GM21723 (cell line): ENCODE results near the gene IGSF3.

ENCODE experiments used
- ATAC-seq: cut with Tn5 transposase; IDR thresholded peaks from one replicate; pipeline ENCODE4 v1.9.1; 2021; ENCODE audit warnings: mild to moderate bottlenecking, moderate library complexity; ENCODE audit not compliant: unreplicated experiment

IGSF3 gene

DNA sequence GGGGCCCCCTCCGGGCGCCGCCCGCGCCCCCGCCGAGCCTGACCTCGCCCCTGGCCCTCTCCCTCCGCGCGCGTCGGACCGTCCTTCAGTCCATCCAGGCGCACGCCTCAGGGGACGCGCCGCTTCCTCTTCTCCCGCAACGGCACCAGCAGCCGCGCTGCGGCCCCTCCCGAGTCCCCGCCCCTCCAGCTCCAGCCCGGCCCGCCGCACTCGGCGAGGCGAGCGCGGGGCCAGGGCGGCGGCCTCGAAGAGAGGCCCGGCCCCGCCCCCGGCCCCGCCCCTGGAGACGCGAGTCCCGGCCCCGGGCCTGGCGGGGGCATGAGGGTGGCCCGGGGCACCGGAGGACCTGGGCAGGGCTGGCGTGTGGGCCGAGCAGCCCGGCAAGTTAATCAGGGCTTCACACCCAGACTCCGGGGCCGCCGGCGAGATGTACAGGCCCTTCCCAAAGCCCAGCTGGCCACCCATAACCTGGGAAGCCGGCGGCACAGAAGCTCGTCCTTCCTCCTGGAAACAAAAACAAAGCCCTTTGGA is at the start of gene IGSF3:
Gene IGSF3, minus strand, starts transcription at position 159 of the 531 bp plus-strand sequence. CDS start 1,407 bp downstream, outside the sequence.
- ATAC-seq: peak; percentile 49

- no peak for ATAC-seq
Measured at GRCh38 chr1:116717318-116717717, 49.8 kb upstream of the IGSF3 start.

- ATAC-seq: no peak
Measured at GRCh38 chr1:116716391-116716790, 48.9 kb upstream of the IGSF3 start.

- no peak for ATAC-seq
Measured at GRCh38 chr1:116713474-116713873, 45.9 kb upstream of the IGSF3 start.

- no peak for ATAC-seq
Measured at GRCh38 chr1:116712510-116712909, 45.0 kb upstream of the IGSF3 start.

- no peak for ATAC-seq
Measured at GRCh38 chr1:116711263-116711840, 43.8 kb upstream of the IGSF3 start.

DNA sequence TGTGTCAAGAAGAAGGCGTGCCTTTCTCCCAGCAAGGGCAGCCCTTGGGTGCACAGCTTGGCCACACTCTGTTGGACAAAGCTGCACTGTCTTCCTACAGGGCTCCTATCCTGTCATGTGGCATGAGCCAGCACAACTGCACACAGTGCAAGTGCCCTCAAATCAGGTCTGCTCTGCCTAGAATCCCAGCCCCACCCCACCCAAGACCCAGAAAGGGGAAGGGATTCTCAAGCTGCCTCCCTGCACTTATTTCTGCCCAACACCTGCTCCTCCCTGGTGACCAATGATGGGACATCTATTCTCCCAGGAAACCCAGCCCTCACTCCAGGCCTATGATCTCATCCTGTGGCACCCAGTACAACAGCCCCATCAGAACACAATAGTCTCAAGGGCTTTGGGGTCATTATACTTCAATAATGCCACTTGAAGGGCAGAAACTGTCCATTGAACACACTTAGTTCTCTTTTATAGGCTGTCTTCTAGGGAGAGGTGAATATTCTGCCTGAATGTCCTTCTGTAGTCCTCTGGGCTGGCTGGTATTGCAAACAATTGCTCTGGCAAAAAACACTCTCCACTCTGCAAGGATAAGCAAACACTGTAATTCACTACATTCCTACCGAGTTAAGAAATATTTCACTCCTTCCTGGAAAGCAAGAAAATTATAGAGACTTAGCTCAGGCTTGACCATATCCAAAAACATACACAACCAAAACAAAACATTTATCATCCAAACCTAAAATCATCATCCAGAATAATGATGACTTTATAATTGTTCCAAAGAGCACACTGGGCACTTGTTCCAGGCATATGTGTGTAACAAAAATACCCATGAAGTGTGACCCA is 43.1 kb upstream of the IGSF3 start:
- no peak for ATAC-seq

- ATAC-seq: no peak
Measured at GRCh38 chr1:116709666-116710167, 42.2 kb upstream of the IGSF3 start.

DNA sequence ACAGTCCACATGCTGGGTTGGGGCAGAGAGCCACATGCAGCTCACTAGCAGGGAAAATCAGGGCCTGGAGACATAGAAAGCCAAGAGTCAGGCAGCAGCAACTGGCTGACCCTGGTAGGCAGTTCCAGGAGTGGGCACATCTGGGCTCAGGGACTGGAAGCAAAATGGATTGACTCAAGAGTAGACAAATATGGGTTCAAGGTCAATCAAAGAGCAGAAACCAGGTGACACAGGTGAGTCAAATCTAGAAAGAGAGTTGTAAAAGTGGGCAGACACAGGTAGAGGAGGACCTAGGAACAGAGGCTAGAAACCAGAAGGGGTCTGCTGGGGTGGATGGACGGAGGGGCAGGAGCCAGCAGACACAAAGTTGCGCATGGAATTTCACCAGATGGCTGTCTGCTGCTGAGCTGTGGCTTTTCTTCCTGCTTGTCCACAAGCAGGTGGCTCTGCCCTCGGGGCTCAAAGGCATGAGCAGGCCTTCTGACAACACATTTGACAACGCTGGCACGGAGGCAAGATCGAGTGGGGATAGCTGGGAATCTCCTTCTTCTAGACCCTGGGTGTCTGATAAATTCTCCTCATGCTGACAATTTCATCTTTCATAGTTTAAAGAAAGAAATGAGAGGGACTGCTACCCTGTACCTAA is 40.8 kb upstream of the IGSF3 start:
- ATAC-seq: no peak

DNA sequence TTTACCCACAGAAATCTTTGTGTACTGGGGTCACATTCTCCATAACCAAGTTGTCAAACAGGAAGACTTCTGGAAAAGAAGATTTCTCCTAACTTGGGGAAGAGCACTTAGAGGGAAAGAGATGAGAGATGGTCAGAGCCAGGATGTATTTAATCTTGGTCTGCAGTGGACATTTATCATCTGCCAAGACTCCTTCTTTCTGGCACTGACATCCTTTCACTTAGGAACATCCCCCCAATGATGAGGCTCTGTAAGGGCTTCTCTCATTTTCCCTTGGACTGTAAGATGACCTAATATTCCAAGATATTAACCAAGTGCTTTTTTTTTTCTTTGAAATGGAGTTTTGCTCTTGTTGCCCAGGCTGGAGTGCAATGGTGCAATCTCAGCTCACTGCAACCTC is 39.3 kb upstream of the IGSF3 start:
- ATAC-seq: no peak

DNA sequence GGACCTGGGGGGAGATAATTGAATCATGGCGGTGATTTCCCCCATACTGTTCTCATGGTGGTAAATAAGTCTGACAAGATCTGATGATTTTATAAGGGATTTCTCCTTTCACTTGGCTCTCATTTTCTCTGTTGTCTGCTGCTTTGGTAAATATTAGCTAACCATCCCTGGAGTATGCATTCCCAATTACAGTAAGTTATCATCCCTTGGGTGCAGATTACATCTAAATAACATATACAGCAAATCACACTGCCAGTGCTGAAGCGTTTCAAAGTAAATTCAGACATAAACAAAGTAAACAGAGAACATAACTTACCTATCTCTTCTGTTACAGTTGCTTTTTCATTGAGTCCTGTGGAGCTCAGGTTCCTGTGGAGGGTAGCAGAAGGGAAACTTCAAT is 38.6 kb upstream of the IGSF3 start:
- no peak for ATAC-seq

DNA sequence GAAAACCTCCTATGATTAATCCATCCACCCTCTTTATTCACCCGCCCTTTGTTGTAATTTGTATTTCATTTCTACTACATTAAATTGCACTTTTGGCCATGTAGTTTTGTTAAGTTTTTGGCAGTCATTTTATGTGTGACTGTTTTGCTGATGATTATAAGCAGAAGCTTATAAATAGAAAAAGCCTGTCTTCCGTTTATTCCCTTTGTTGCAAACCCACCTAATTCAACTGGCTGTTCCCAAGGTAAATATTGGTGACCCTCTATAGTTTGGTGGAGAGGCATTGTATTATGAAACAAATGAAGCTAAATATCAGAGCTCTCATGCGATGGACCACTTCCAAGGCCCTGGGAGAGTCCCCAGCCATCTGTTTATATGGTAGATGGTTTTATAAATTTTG is 36.7 kb upstream of the IGSF3 start:
- no peak for ATAC-seq

GRCh38 chr1:116699605-116700004 is 32.1 kb upstream of the IGSF3 start:
- no peak for ATAC-seq

GRCh38 chr1:116698244-116698595 is 30.7 kb upstream of the IGSF3 start:
- no peak for ATAC-seq

DNA sequence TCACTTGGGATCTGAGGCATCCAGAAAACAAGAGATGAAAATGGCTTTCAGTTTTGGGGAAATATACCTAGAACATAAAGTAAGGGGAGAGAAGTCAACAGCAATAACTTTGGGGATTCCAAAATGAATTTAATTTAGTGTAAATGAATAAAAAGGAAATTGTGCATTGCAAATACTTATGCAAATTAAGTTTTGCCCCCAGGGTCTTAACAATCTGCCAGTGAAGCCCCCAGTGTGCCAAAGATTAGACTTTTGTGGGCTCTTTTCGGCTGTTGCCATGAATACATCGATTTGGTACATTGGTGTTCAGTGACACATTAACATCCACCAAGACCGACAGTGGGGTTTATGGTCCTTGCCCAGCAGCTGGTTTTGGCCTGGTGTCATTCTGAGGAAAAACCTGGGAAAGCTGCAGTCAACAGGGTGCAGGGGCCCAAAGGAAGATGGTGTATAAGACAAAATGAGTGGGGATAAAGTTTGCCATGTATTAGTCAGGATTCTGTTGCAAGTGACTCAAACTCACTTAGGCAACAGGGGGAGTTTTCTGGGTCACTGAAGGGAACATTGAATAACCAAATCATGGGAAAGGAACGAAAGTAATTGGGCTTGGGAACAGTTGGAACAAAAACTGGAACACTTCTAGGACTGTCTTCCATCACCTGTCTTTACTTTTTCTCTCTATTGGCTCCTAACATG is 30.2 kb upstream of the IGSF3 start:
- no peak for ATAC-seq

DNA sequence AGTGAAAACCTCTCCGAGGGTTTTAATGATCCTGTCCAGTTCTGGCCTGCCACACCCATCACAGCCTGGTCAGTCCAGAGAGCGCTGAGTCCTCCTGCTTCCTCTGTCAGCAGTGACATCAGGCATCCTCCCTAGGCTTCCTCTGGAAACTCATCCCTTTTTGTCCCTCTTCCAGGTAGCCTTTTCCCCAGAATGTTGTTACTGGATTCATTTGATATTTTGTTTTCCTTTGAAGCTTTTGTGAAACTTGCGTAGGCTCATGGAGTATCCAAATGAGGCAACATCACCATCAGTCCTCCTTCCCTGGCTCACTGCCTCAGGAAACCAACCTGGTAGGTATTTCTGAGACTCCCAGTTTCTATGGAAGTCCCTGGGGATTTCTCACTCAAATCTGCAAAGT is 27.0 kb upstream of the IGSF3 start:
- no peak for ATAC-seq

GRCh38 chr1:116693759-116694480 is 26.4 kb upstream of the IGSF3 start:
- ATAC-seq: no peak

GRCh38 chr1:116692879-116693278 is 25.3 kb upstream of the IGSF3 start:
- ATAC-seq: no peak

DNA sequence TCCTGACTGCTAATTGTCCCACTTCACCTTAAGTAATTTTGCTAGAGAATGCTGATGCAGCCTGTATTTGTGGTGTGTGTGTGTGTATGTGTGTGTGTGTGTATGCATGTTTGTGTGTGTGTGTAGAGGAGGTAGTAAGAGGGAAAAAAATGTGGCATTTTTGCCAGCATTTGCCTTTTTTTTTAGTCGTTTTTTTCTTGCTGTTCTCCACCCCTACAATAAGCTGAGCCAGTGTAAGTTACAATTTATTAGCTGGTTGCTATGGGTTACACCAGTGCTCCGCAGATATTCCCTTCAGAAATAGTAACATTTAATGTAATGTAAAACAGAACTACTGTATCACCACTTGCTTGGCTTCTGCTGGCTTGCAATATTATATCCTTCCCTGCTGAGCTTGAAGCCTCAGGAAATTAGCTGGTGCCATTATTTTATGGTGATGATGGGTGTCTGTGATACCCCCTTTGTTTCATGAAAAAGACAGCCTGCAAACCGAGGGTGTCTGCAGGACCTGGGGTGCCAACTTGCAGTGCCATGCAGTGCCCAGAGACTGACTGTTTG is 23.4 kb upstream of the IGSF3 start:
- no peak for ATAC-seq

DNA sequence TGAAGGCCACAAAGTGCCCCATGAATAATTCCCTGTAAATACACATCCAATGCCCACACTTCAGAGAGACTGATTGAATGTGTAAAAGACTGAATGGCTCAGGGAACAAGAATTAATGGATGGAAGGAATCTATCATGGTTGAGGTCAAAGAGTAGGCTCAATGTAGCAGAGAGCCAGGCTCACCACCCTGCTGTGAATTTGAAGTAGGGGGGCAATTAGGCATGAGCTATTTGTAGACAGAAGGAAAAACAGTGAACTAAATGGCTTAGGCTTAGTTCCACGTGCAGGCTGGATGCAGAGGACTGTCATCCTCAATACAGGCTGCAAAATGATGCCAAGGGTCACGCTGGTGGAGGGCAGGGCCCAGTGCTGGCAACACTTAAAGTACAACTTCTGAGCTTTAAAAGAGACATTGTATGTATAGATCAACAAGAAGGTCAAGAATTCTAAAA is 22.9 kb upstream of the IGSF3 start:
- ATAC-seq: no peak
